Activated CD8-positive, alpha-beta memory T cell treated with anti-CD3 and anti-CD28 coated beads for 48 hours (primary cell): ENCODE measurements around the gene FKRP.
A peak's percentile ranks its signal among the peaks of the same experiment; 100 is the strongest.

Source experiments
- DNase-seq, 3 experiments: peaks; one replicate each; pipeline ENCODE4 v3.0.0-alpha.2; 2020; ENCODE audit warnings: low read depth in 2 of 3, low spot score in 2 of 3

The FKRP gene

DNA sequence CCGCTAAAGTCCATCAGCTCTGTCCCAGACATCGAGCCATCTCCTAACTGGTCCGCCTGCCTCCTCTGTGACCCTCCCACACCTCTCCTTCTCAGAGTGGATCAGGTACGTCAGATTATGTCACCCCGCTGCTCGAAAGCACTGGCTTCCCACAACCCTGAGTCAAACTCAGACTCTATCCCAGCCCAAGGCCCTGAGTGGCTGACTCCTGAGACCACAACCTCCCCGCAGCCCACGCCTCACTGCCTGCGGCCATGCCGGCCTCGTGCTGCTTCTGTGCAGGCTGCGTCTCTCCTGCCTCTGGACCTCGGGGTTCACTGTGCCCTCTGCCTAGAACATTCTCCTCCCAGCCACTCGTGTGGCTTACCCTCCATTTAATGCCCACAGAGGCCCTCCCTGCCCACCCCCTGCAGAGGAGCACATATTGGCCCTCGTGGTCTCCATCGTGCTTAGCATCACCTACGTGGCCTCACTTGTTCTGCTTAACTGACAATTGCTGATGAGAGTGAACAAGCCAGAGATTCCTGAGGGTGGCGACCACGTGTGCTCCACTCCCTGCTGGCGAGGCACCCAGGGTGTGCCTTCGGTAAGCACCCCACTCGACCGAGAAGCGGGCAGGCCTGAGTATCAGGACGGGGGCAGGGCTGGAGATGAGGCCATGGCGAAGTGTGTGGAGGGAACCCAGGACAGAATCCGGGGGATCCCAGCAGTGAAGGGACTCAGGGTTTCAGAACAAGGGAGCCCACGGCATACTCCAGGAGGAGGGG, 13.5 kb upstream of the FKRP start:
- no peak for DNase-seq

DNA sequence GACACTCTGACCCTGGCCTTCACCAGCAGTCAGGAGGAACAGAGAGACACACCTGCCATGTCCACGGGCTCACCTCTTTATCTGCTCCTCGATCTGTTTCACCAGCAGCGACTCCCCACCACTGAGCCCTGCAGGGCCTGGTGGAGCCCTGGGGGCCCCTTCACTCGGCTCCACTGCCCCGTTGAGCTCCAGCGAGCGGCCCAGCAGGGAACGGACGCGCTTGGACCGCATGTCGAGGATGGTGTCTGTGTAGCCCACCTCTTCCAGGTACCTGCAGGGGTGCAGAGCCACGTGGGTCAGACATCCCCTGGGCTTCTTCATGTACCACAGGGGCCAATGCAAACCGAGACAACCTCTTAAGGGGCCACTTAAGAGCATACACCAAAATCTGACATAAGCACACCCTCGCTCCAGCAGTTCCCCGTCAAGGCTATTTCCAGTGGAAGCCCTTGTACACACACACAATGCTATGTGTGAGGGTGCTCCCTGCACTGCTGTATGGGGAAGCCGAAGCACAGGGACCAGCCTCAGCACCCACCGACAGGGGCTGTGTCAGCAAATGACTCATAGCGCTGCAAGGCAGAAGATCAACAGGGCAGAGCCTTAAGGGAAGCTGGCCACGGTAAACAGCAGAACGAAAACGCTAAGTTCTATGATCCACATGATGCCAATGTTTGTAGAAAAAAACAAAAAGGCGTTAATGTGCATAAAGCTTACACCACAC, 12.7 kb upstream of the FKRP start:
- DNase-seq: no peak

DNA sequence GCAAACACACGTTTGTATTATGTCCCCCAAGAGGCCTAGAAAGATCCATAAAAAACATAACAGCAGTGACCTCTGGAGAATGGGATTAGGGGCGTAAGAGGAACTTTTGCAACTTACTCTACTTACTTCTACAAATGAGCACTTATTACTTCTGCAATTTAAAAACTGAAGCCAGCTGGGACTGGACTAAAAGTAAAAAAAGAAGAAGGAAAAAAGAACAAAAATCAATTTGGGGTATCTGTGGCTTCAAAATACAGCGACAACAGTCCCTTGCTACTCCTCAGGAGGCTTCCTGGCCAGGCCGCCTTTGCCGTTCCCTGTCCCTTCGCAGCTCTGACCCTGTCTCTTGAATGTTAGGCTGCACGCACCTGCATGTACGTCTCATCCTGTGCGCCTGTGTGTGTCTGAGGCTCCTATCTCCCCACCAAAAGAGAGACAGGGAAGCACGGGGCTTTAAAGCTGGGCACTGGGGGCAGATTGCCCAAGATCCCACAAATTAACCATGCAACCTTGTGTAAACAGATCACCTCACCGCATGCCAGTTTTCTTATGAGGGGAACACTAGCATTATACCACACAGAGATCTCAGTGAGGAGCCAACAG, 12.1 kb upstream of the FKRP start:
- no peak for DNase-seq

DNA sequence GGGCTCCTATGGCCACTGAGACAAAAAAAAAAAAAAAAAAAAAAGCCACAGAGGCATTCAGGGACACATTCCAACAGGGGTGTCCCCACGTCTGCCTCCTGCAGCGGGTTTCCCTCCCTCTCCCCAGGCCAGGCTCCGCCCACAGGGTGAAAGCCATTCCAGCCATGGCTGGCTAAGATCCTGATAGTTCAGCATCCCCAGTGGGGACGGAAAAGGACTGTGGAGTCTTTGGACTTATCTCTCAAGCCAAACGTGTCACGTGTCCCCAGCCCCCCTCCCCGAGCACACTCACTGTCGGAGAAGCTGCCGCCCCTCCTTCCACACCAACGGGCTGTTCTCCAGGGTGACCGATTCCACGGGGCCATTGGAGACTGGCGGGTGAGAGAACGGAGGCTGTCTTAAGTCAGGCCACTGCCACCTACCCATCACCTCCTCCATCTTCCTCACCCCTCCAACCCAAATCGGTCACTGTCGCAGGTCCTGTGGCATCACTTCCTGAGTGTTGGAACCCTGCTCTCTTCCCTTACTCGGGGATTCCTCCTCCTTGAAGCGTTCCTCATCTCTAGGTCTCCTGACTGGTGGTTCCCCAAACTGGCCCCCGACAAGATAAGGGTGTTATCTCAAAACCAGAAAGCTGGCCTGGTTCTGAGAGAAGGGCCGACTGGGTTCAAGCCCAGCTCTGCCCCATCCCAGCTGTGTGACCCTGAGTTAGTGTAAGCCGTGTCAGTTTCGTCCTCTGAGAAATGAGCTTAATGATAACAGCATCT, 9.1 kb upstream of the FKRP start:
- no peak for DNase-seq

DNA sequence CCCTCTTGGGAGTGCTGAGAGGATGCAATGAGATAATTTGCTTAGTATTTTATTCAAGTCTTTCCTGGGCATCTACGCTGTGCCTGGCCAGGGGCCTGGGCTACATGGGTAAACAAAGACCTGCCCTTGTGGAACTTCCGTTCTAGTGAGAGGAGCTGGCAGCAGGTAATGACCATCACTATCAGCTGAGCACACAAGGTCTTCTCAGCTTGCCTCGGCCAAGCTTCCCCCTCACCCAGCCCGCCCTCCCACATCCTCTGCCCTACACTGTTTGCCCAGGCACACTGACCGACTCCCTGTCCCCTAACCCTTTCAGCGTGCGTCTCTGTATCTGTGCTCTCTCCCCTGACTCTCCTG, 8.6 kb upstream of the FKRP start:
- no peak for DNase-seq

DNA sequence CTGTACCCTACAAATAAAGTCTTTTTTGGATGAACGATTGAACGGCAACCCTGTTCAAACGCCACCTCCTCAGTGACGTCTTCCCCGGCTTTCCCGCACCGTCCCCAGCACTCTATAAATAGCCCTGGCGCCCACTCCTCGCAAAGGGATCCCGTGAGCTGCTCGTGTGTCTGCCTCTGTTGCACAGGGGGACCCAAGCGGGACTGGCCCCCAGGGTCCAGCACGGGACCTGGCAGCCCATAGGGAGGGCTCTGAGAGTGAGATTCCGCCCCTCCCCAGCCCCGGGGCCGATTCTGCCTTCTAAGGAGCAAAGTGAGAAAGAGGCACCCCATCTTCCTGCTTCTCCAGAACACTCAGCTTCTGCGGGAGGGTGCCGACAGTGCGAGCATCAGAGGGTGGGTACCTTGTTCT, 8.1 kb upstream of the FKRP start:
- DNase-seq: no peak

DNA sequence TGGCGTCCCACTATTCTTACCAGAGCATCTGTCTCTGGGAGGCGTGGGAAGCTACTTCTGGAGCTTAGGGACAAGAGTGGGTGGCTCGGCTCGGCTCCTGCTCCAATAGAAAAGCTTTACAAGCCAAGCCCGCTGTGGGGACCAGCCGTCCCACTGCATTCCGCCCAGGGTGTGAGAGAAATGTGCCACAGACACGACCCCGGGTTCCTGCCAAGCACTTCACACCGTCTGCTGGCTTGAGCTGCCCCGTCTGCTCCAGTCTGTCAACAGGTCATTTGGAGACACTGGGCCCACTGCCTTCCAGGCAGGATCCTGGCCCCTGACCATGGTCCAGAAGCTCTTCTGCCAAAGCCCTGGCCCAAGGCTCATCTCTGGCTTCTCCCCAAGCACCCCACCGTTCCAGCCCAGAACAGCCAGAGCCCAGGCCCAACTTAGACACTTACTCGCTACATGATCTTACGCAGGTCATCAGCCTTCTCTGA, 6.5 kb upstream of the FKRP start:
- no peak for DNase-seq

DNA sequence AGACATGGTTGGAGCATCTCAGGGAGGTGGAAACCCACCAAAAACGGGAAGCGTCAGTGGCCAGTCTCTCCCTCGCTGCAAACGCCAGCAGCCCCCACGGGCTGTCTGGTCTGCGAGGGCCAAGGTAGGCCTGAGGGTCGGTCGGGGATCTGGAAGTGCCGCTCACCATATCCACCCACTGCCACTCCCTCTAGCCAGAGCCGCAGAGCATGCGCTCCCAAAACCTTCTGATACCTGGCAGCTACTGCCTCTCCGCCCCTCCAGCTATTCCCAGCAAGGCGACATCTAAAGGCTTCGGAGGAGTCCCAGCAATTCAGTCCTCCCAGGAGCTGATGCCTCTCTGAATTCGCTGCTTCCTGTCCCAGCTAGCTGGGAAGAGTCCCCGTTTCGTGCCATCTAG, 4.4 kb upstream of the FKRP start:
- no peak for DNase-seq

DNA sequence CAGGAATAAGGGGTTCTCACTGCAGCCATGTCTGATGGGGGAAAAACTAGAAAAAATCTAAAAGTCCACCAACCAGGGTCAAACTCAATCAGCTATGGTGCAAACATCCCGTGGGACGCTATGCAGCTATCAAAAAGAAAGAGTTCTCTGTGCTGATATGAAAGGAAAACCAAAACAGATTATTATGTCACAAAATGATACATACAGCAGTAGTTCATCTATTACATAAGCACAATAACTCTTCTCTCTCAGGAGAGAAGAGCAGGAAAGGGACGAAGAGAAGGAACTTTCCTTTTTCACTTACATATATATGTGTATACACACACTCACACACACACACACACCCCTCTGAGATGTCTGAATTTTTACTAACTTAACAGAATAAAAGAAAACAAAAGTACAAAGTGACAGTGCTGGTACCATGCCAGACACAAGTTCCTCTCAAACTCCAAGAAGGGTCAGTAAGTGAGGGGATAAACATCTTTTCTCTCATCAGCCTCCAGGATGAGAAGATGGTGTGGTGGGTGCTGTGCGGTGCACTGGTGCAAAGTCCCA, 2.9 kb upstream of the FKRP start:
- DNase-seq: no peak

DNA sequence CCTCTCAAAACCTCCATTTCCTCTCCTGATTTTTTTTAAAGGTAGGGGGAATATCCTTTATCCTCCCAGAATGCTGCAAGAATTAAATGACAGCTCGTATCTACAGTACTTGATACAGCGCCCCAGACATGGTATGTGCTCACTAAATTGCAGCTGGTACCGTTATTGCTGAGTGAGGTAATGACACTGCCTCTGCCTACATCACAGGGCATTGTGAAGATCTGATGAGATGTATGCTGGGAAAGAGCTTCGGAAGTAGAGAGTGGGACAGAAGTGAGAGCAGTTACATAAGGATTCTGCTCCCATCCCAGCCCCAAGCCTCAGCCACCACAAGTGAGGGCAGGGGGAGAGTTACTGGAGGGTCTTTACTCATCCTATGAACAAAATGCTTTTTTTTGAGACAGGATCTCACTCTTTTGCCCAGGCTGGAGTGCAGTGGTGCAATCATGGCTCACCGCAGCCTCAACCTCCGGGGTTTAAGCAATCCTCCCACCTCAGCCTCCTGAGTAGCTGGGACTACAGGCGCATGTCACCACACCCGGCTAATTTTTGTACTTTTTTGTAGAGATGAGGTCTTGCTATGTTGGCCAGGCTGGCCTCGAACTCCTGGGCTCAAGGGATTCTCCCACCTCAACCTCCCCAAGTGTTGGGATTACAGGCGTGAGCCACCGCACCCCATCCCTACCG, 1.7 kb upstream of the FKRP start:
- DNase-seq: no peak

DNA sequence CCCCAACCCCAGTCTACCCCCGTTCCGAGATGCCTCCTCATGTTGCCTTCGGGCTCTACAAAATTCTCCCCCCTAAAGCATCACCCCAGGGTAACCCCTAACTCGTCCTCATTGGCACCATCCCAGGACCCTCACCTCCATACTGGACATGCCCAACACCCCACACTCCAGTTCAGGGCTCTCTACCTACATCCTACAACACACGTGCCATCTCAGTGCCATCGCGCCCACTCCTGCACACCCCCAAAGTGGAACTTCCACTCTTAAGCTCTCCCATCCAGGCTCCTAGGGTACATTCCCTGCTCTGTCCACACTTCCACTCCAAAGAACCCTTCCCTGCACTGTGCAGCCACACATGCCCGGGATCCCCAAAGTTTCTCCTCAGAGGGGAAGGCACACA, 827 bp upstream of the FKRP start:
- DNase-seq: no peak

DNA sequence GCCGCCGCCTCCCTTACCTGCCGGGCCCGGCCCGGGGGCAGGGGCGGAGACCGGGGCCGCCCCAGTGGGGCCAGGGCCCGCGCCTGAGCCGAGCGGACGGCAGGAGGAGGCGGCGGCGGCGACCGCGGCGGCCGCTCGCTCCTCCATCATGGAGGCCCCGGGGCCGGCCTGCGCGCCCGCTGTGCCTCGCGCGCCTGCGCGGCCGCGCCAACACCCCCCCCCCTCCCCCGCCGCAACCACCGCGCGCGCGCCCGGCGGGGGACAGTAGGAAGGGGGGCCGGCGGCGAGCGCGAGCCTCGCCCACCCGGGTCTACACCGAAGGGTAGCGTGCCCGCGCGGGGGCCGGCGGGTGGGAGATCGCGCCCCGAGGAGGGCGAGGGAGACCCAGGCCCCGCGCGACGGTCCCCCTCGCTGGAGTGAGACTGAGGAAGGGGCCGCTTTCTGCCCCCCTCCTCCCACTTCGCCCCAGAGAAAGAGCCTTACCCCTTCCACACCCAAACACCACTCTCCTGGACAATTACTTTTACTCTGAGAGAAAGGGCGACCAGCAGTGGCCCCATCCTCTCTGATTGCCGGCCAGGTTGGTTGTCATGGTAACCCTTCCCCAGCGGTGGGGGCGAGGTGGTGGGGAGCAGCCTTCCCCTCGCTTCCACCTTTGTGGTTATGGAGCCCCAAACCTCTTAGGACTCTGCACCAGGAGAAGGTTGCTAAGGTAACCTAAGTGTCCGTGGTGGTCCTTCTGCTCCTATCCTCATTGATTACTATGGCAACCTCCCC, 612 bp downstream of the FKRP start, which contains the start of gene STRN4:
Gene STRN4, minus strand, starts transcription at position 170 of the 777 bp plus-strand sequence. Its CDS starts 20 bp downstream, at position 150.
- DNase-seq: peak in 1 of 3 experiments; percentile 48

DNA sequence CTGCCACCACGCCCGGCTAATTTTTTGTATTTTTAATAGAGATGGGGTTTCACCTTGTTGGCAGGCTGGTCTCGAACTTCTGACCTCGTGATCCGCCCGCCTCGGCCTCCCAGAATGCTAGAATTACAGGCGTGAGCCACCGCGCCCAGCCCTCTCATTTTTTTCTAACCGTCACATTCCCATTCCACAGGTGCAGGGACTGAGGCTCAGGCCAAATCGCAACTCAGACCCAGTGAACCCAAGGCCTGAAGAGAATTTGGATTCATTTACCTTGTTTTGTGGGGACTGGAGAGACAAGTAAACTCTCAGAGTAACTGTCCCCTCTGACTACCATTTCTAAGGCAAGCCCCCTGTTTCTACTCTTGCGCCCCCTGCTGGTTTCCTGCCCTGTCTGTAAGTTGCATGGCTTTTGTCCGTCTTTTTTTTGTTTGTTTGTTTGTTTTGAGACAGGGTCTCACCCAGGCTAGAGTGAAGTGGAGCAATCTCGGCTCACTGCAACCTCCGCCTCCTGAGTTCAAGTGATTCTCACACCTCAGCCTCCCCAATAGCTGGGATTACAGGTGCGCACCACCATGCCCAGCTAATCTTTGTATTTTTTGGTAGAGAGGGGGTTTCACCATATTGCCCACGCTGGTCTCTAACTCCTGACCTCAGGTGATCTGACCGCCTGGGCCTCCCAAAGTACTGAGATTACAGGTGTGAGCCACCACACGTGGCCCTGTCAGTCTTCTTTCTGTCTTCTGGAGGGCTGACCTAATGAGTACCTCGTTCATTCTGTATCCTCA, 2.7 kb downstream of the FKRP start:
- DNase-seq: peak in 2 of 3 experiments; percentile 69 to 80

DNA sequence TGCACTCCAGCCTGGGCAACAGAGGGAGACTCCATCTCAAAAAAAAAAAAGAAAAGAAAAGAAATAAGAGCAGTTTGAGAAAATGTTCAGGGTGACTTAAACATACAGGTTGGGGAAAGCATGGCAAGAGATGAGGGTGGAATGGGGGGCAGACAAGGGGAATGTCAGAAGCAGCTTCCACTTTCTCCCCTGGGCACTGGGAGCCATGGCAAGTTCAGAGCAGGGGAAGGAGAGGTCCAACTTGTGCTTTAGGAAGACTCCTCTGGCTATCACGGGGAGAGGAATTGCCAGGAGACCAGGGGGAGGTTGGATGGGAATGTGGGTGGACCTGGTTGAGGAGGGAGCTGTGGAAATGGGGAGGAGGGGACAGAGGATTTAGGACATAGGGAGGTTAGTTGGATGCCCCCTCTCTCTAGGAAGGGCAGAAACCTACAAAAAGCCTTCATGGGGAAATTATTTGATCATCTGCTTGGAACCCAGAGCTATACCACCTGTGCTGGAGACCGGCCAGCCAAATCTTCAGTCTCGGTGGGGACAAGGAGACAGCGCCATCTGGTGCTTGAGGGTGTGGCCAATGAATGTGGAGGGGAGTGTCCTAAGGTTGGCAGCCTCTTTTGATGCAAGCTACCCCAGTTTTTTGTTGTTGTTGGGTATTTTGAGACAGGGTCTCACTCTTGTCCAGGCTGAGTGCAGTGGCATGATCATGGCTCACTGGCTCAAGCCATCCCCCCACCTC, 7.7 kb downstream of the FKRP start:
- DNase-seq: no peak

DNA sequence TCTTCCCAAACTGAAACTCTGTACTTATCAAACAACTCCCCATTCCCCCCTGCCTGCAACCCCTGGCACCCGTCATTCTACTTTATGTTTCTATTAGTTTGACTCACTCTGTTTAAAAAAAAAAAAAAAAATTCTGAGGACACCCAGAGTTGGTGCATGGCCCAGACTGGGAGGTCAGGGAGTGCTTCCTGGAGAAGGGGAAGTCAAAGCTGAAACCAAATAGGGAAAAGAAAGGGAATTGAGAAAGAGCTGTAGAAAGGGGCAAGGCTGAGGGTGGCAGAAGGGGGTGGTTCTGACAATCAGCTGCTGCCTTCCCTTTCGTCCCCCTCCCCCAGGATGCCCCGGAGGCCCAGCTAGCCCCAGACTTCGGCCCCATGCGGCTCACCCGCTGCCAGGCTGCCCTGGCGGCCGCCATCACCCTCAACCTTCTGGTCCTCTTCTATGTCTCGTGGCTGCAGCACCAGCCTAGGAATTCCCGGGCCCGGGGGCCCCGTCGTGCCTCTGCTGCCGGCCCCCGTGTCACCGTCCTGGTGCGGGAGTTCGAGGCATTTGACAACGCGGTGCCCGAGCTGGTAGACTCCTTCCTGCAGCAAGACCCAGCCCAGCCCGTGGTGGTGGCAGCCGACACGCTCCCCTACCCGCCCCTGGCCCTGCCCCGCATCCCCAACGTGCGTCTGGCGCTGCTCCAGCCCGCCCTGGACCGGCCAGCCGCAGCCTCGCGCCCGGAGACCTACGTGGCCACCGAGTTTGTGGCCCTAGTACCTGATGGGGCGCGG, 9.4 kb downstream of the FKRP start:
- no peak for DNase-seq

DNA sequence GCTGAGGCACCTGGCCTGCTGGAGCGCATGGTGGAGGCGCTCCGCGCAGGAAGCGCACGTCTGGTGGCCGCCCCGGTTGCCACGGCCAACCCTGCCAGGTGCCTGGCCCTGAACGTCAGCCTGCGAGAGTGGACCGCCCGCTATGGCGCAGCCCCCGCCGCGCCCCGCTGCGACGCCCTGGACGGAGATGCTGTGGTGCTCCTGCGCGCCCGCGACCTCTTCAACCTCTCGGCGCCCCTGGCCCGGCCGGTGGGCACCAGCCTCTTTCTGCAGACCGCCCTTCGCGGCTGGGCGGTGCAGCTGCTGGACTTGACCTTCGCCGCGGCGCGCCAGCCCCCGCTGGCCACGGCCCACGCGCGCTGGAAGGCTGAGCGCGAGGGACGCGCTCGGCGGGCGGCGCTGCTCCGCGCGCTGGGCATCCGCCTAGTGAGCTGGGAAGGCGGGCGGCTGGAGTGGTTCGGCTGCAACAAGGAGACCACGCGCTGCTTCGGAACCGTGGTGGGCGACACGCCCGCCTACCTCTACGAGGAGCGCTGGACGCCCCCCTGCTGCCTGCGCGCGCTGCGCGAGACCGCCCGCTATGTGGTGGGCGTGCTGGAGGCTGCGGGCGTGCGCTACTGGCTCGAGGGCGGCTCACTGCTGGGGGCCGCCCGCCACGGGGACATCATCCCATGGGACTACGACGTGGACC, 10.1 kb downstream of the FKRP start:
- DNase-seq: no peak

DNA sequence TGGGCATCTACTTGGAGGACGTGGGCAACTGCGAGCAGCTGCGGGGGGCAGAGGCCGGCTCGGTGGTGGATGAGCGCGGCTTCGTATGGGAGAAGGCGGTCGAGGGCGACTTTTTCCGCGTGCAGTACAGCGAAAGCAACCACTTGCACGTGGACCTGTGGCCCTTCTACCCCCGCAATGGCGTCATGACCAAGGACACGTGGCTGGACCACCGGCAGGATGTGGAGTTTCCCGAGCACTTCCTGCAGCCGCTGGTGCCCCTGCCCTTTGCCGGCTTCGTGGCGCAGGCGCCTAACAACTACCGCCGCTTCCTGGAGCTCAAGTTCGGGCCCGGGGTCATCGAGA, 10.7 kb downstream of the FKRP start:
- no peak for DNase-seq
